GM08714 (cell line): ENCODE data around the gene ANKMY1.

Source experiments
- H3K4me3 ChIP-seq: fragments of 200-500 bp; sonication (Bioruptor generic); 2 replicates; pipeline ENCODE4 v1.5.1; 2014; ENCODE audit warnings: mild to moderate bottlenecking, low read length, inconsistent platforms
- ZNF274 ChIP-seq: IDR thresholded peaks from 2 replicates; pipeline ENCODE4 v1.6.1; 2012; ENCODE audit warnings: mild to moderate bottlenecking, low read depth, low read length

Gene ANKMY1

DNA sequence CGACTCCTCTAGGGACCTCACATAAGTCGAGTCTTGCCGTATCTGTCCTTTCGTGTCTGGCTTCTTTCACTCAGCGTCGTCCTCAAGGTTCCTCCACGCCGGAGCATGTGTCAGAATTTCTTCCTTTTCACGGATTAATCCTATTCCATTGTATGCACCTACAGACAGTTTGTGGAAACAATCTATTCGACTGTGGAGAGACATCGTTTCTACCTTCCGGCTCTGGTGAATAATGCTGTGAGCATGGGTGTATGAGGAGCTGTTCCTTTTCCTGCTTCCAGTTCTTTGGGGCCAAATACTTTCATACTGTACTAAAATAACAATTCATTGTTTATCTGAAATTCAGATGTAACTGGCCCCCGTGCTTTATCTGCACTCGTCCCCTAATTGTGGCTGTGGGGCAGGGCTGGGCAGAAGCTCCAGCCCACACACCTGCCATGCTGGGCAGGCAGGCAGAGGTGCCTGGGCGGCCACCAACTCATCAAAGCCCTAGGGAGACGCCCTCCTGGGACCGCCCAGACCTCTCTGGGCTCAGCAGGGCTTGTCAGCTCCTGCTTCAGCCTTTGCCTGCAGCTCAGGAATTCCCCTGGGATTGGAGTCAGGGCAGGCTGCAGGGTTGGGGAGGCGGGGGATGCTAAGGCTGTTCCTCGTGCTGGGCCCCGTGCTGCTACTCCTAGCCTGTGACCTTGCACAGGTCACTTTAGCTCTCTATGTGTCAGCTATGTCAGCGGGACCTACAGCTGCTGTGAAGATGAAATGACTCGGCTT, 107.8 kb downstream of the ANKMY1 start:
- TF ChIP-seq ZNF274 = no peak
- H3K4me3 ChIP-seq = no peak overlapping the region

DNA sequence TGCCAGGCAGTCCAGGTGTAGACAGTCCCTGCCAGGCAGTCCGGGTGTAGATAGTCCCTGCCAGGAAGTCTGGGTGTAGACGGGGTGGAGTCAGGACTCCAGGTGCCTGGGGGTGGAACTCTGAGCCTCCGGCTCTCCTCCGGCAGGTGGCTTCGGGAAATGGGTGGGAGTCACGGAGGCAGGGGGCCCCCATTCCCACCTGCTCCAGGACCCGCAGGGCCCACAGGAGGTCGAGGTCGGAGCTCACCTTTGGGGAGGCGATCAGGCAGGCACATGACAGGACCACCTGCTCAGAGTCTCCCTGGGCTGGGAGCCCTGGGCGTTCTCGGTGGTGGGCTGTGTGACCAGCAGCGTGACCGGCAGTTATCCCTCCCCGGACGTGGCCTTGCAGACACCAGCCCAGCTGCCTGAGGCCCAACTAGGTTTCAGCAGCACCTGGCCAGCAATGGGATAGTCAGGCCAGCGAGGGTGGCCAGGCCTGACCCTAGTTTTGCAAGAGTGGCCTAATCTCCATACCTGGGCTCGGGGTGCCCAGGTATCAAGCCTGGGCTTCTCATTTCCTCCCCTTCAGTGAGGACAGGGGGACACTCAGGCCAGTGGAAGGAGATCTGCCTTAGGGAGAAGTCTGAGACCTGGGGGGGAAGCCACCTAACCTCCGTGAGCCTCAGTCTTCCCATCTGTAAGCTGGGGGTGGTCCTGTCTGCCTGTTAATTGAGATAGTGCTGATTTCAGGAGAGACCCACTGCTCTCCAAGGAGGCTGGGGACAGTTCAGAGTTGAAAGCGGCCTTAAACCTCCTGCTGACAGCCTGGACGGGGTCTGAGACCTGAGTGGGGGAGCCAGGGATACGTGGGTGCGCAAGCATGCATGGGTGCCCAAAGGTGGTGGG, 109.2 kb downstream of the ANKMY1 start:
- no peak overlapping the region for H3K4me3 ChIP-seq
- TF ChIP-seq ZNF274 = no peak

DNA sequence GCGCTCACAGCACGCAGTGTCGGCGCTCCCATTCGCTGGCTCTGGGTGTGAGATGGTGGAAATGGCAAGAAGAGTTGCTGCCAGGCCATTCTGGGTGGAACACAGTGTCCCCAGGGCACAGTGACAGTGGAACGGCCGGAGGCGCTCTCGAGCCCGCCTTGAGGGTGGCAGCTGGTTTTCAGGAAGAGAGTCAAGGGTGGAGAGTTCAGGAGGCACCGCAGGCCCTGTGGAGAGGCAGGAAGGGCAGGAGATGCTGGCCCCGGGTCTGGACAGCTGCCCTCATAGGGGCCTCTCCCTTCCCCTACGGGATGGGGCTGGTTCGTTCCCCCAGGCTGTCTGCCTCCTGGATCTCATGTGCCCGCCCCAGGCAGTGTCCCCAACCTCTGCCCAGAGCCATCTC, 109.9 kb downstream of the ANKMY1 start:
- H3K4me3 ChIP-seq = no peak overlapping the region
- no peak for TF ChIP-seq ZNF274

DNA sequence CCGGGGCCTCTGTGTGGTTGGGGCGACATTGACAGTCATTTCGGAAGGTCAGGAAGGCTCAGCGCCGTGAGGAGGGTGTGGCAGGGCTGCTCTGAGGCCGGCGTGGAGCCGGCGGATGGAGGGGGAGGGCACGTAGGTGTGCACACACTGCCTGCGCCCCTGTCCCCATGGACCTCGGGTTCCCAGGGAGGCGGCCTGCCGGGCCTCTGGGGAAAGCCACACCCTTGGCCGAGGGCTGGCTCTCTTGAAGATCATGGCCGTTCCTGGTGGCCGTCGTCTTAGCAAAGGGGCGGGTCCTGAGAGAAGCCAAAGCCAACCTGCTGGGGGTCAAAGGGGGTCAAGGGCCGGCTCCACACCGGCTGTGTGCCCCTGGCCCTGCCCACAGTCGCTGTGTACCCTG, 110.5 kb downstream of the ANKMY1 start:
- H3K4me3 ChIP-seq = no peak overlapping the region
- no peak for TF ChIP-seq ZNF274

DNA sequence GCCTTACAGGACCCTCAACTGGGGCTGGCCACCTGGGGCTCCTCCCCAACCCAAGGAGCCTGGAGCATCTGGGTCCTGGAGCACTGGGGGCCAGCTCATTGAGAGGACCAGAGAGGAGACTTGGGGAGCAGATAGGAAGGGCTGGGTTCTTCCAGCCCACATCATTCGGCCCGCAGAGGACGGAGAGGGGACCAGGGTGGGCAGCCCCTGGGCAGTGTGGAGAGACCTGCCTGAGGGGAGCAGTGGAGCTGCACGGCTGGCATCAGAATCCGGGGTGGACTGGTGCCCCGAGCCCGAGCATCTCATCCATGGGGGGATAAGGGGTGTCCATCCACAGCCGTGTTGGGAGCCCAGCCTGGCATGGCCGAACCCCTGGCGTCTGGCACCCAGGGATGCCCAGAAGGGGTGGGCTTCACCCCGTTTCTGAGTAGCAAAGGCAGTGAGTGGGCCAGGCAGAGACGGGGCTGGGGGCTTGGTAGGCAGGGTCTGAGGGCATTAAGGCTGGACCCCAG, 111.1 kb downstream of the ANKMY1 start:
- no peak overlapping the region for H3K4me3 ChIP-seq
- no peak for TF ChIP-seq ZNF274

DNA sequence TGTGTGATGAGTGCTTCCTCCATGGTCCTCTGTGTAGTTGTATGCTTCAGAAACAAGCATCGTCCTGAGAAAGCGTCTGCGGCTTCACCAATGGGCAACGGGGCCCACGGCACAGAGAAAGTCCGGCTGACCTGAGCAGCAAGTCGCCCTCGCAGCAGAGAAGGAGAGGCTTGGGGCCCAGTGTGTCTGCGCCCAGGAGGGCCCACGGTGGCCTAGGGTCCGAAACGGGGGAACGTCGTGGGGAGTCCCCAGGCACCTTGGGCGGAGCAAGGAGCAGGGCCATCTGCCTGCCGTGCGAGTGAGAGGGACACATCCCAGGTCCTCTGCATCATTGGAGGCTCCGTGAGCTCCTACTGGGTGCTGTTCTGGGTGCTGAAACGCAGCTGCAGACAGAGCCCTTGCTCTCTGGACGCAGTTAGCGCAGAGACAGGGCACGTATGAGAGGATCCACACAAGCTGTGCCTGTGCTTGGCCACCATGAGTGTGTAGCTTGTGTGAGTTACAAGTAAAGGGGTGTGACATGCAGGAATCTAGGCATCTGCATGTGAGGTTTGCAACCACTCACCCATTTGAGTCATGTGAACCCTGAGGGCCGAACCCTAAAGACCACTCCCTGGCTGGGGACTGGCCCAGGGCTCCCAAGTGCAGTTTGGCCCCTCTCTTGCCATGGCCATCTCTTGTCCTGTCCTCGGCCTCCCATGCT, 111.7 kb downstream of the ANKMY1 start:
- TF ChIP-seq ZNF274 = no peak
- H3K4me3 ChIP-seq = no peak overlapping the region

DNA sequence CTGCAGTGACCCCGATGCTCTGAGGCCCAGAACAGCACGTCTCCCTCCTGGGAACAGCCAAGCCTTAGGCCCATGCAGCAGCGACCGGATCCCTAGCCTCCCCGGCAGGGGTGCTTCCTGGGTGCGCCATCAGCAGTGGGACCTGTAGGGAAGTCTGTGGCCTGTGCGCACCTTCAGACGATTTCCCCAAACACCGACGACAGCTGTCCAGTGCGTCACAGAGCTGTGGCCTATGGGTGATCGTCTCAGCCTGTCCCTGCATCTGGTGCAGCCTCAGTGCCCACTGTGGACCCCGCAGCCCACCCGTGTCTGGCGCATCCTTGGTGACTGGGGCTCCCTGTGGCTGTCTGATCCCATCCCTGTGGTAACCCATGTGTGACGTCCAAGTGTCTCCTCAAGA, 113.3 kb downstream of the ANKMY1 start:
- no peak overlapping the region for H3K4me3 ChIP-seq
- no peak for TF ChIP-seq ZNF274

DNA sequence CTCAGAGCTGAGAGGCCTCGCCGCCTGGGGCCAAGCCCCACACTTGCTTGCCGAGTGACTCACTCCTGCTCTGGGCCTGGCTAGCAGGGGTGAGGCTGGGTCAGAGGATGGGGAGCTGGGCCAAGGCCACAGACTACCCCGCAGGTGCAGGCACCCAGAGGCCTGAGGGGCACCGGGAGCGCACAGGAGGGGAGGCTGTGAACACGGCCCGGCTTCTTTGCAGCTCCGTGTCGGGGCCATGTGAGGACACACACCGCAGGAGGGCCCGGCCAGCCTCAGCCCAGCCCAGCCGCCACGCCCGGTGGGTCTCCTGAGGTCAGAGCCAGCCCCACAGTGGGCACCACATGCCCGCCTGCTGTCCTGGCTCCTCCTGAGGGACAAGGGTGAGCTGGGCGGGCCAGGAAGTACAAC, 113.9 kb downstream of the ANKMY1 start:
- no peak overlapping the region for H3K4me3 ChIP-seq
- TF ChIP-seq ZNF274 = no peak

DNA sequence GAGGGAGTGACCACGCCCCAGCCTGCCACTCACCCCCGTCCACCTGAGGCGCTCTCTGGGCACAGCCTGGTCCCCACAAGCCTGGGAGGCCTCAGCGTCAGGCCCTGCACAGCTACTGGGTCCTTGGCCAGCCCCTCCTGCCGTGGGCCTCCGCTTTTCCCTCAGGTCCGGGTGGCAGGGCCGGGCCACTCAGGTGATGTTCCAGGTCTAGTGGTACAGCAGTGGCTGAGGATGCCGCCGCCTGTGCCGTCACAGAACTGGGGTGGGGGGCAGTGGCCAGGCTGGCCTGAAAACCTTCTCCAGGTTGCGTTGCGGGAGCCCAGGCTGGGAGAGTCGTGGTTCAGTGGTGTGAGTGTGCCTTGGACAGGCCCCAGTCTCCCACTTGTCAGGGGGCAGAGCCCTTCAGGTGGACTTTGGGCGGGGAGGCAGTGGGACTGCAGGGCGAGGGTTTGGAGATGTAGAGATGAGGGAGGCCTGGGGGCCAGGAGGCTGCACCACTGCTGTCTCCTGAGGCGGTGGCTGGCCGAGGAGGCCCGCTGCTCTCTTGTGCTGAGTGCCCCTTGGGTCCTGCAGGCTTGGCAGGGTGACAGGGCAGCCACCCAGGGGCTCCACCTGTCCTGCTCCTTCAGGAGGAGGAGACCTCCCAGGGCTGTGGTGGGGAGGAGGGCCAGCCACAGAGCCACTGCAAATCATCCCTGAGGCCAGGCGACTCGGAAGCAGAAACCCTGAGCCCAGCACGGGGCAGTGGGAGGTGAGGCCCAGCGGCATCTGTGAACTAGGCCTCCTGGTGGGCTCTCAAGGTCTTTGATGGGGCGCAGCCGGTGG, 114.7 kb downstream of the ANKMY1 start:
- no peak overlapping the region for H3K4me3 ChIP-seq
- TF ChIP-seq ZNF274 = no peak

DNA sequence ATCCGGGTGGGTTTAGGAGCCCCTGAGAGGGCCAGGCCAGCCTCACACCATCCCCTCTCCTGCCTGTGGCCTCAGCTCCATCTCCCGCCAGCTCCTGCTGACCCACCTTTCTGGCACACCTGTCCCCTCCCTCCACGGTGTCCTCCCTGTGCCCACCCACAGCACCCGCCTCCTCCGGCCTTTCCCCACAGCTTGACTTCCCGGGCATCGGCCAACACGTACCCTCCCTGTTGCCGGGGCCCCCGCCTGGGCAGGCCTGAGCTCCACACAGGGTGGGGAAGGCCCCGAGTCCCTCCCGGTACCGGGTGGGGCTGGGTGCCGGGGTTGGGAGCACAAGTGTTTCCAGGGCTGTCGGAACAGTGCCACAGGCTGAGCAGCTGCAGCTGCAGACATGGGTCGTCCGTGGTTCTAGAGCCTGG, 115.8 kb downstream of the ANKMY1 start:
- TF ChIP-seq ZNF274 = no peak
- H3K4me3 ChIP-seq = no peak overlapping the region

DNA sequence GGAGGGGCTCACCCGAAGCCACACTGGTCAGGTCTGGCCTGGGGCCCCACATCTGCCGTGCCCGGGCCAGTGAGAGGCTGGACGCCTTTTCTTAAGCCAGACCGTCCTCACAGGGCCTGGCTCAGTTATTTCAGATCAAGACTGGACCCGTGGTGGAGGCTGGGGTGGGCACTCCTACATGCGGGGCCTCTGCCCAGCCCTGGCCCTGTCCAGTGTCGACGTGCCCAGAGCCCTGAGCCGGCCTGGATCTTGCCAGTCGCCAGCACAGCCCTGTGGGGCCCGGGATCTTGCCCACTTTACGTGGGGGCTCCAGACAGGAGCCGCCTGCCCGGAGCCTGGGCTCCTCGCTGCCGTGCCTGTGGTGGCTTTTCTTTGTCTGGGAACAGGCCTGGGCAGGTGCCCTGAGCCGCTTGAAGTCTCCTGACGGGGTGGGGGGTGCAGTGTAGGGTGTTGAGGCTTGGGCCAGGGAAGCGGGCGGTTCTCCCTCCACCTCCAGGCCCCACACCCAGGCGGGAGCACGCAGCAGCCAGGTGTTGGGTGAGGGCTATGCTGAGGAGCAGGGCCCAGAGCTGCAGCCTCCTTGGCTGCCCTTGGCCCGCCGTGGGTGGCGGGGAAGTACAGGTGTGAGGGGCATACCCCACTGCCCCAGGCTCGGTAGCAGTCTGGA, 116.3 kb downstream of the ANKMY1 start:
- H3K4me3 ChIP-seq = no peak overlapping the region
- TF ChIP-seq ZNF274 = no peak

DNA sequence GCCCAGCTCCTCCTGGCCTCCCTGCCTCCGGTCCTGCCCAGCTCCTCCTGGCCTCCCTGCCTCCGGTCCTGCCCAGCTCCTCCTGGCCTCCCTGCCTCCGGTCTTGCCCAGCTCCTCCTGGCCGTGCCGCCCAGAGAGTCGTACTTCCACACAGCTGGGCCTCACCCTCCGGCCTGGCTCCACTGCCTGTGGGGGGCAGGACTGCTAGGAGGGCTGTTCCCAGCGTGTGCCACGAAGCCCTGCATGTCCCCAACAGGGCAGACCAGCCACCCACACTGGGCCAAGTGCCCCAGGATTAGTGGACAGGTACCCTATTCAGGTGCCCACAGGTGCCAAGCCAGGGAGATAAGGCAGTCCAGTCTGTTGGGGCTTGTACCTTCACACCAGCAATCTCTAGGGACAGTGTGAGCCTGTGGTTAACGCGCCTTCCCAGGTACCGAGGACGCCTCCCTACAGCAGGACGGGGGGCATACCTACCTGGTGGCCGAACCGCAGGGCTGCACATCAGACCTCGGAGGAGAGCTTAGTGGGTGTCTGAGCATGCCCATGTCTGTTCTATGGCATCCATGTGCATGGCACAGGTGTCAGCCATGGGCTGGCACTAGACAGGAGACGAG, 117.0 kb downstream of the ANKMY1 start:
- TF ChIP-seq ZNF274 = no peak
- H3K4me3 ChIP-seq = no peak overlapping the region

DNA sequence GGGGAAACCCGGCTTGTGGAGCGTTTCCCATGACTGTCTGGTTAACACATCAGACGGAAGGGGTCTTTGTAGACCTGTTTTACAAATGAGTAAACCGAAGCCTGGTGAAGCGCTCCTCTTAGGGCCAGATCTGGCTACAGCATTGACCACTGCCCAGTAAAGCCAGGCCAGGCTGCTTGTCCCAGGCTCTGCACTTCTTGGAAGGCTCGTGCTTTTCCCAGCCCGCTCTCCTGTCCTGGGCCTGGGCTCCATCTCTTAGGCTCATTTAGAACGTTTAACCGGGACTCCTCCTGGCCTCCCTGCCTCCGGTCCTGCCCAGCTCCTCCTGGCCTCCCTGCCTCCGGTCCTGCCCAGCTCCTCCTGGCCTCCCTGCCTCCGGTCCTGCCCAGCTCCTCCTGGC, 117.5 kb downstream of the ANKMY1 start:
- no peak for TF ChIP-seq ZNF274
- no peak overlapping the region for H3K4me3 ChIP-seq
